Kidney epithelial cell (primary cell): ENCODE results near the gene NMT2. TPM values are rescaled to one million over a fixed set of nuclear protein-coding genes. Genes with fewer than 3 reads are reported as not detected.

Experiments used
- DNase-seq: peaks from one replicate; pipeline ENCODE4 v3.0.0-alpha.2; 2010; ENCODE audit warnings: low read depth
- H3K27me3 ChIP-seq: 2 replicates; pipeline ENCODE4 v1.6.0; 2011; ENCODE audit warnings: low read length; ENCODE audit not compliant: control insufficient read depth, insufficient read depth
- H3K36me3 ChIP-seq: 2 replicates; pipeline ENCODE4 v1.5.1; 2011; ENCODE audit warnings: low read length; ENCODE audit not compliant: control insufficient read depth, insufficient read depth
- H3K4me3 ChIP-seq: 2 replicates; pipeline ENCODE4 v1.5.1; 2011; ENCODE audit warnings: low read depth, mild to moderate bottlenecking, control low read depth, low read length
- CTCF ChIP-seq: IDR thresholded peaks from 2 replicates; pipeline ENCODE4 v1.5.1; 2011; ENCODE audit warnings: mild to moderate bottlenecking, moderate library complexity, low read length, control low read depth, inconsistent platforms; ENCODE audit not compliant: insufficient read depth, poor library complexity, severe bottlenecking
- total RNA-seq: library from RNA; depleted of rRNA; stranded (reverse); fragments of >200 nt; gene quantifications from 2 replicates; pipeline ENCODE4 v1.2.3, GENCODE V29; 2015

Gene NMT2
- total RNA-seq, 1 donor from 2014 or later, result 8.0 TPM

- DNase-seq, result no peak
- Histone ChIP-seq H3K4me3 (no peak overlapping the region), H3K36me3 (no peaks in the 10 kb centered on the region), H3K27me3 (no peaks in the 10 kb centered on the region)
- no peak for TF ChIP-seq CTCF
These were observed 2.2 kb downstream of the NMT2 start for GRCh38 chr10:15166325-15166724.

- TF ChIP-seq CTCF, result no peak
- Histone ChIP-seq H3K27me3 (no peaks in the 10 kb centered on the region), H3K4me3 (no peak overlapping the region), H3K36me3 (no peaks in the 10 kb centered on the region)
- no peak for DNase-seq
These were observed 5.2 kb downstream of the NMT2 start for GRCh38 chr10:15163253-15163828.

GRCh38 chr10:15158972-15159371 lies 9.5 kb downstream of the NMT2 start:
- no peaks in the 10 kb centered on the region for H3K27me3 ChIP-seq
- DNase-seq, result no peak
- no peak overlapping the region for H3K4me3 ChIP-seq
- TF ChIP-seq CTCF, result no peak
- no peaks in the 10 kb centered on the region for H3K36me3 ChIP-seq

GRCh38 chr10:15158448-15158847 lies 10.0 kb downstream of the NMT2 start:
- H3K4me3 ChIP-seq, result no peak overlapping the region
- H3K27me3 ChIP-seq, result no peaks in the 10 kb centered on the region
- TF ChIP-seq CTCF, result no peak
- H3K36me3 ChIP-seq, result no peaks in the 10 kb centered on the region
- DNase-seq, result no peak

GRCh38 chr10:15155978-15156656 lies 12.4 kb downstream of the NMT2 start:
- Histone ChIP-seq H3K4me3 (no peak overlapping the region), H3K27me3 (no peaks in the 10 kb centered on the region), H3K36me3 (no peaks in the 10 kb centered on the region)
- DNase-seq, result no peak
- TF ChIP-seq CTCF, result no peak

GRCh38 chr10:15152556-15152955 lies 15.9 kb downstream of the NMT2 start:
- no peaks in the 10 kb centered on the region for H3K27me3 ChIP-seq
- DNase-seq, result no peak
- H3K36me3 ChIP-seq, result no peaks in the 10 kb centered on the region
- TF ChIP-seq CTCF, result no peak
- no peak overlapping the region for H3K4me3 ChIP-seq
